HL-60 (cell line): ENCODE data around the gene FMN1.

ENCODE experiments used
- DNase-seq, 2 experiments: peaks; one replicate each; pipeline ENCODE4 v3.0.0-alpha.2; 2010 to 2020; ENCODE audit warnings: low read depth in 1 of 2, low spot score in 1 of 2
- H3K27ac ChIP-seq: fragments of 250-450 bp; sonication (Bioruptor Pico); replicated peaks from 2 replicates; pipeline ENCODE4 v1.5.1; 2020; ENCODE audit warnings: mild to moderate bottlenecking, moderate library complexity
- H3K27me3 ChIP-seq: fragments of 250-450 bp; sonication (Bioruptor Pico); 2 replicates; pipeline ENCODE4 v1.5.1; 2021; ENCODE audit warnings: mild to moderate bottlenecking, moderate library complexity; ENCODE audit not compliant: insufficient read depth, poor library complexity, severe bottlenecking
- H3K4me3 ChIP-seq: replicated peaks from 2 replicates; pipeline ENCODE4 v1.5.1; 2011; ENCODE audit warnings: mild to moderate bottlenecking, control low read depth, low read length; ENCODE audit not compliant: insufficient read depth
- CTCF ChIP-seq: IDR thresholded peaks from one replicate; pipeline ENCODE4 v1.5.1; 2011; ENCODE audit warnings: low read length, control low read depth, inconsistent platforms; ENCODE audit not compliant: insufficient read depth
- GABPA ChIP-seq: IDR thresholded peaks from 2 replicates; pipeline ENCODE4 v1.6.1; 2012; ENCODE audit warnings: low read depth
- POLR2AphosphoS5 ChIP-seq: IDR thresholded peaks from 2 replicates; pipeline ENCODE4 v1.6.1; 2012; ENCODE audit warnings: low read depth
- REST ChIP-seq: IDR thresholded peaks from 2 replicates; pipeline ENCODE4 v1.6.1; 2012; ENCODE audit warnings: low read depth; ENCODE audit not compliant: insufficient replicate concordance
- SPI1 ChIP-seq: IDR thresholded peaks from 2 replicates; pipeline ENCODE4 v1.6.1; 2012; ENCODE audit warnings: low read depth, mild to moderate bottlenecking, borderline replicate concordance

Gene FMN1

DNA sequence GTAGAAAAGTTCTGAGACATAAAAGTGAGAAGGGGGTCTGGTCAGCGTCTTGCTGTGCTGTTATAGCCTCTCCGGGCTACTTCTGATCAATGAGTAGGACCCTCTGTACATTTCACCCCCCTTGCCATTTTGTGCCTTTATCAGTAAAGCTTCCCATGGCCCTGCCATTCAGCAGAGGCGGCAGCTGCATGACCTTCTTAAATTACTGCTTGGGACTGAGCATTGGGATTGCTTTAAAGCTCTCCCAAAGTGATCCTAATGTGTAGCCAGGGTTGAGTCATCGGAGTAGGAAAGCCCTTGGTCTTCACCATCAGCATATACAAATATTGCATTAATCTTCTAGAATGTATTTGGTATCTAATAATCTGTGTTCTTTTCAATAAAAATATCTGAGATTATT, 70.2 kb downstream of the FMN1 start:
- no peak overlapping the region for H3K4me3 ChIP-seq
- TF ChIP-seq POLR2AphosphoS5 = no peak
- TF ChIP-seq GABPA = no peak
- TF ChIP-seq SPI1 = no peak
- no peak for TF ChIP-seq CTCF
- no peak for TF ChIP-seq REST
- no peaks in the 10 kb centered on the region for H3K27me3 ChIP-seq
- no peak overlapping the region for H3K27ac ChIP-seq
- no peak for DNase-seq

DNA sequence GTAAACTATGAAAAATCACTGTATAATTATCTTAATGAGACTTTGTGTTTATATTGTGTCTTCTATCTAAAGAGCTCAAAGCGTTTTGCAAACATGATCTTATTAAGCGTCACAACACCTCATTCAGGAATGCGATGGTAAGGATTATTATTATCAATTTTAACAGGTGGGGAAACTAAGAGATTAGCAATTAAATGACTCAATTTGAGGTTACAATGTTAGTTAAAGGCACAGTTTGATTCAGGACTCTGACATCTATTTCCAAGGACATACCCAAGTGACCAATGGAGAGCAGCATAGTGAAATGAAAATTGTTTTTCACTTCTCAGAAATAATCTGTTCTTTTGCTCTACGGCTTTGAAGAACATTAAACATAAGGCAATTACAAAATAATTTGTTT, 74.6 kb downstream of the FMN1 start:
- H3K27me3 ChIP-seq = no peaks in the 10 kb centered on the region
- no peak for DNase-seq
- TF ChIP-seq REST = no peak
- TF ChIP-seq GABPA = no peak
- TF ChIP-seq CTCF = no peak
- TF ChIP-seq SPI1 = no peak
- TF ChIP-seq POLR2AphosphoS5 = no peak
- no peak overlapping the region for H3K4me3 ChIP-seq
- H3K27ac ChIP-seq = no peak overlapping the region

GRCh38 chr15:33119273-33119672, 75.2 kb downstream of the FMN1 start:
- no peak for DNase-seq
- H3K27ac ChIP-seq = no peak overlapping the region
- TF ChIP-seq POLR2AphosphoS5 (no peak), REST (no peak), GABPA (no peak), CTCF (no peak), SPI1 (no peak)
- H3K27me3 ChIP-seq = no peaks in the 10 kb centered on the region
- no peak overlapping the region for H3K4me3 ChIP-seq
